GM12873 (cell line): ENCODE measurements around the gene CDC42EP3.

Source experiments
- TF ChIP-seq, protein P1 (sequence below): IDR thresholded peaks from 2 replicates; pipeline ENCODE4 v1.5.1; 2012; ENCODE audit warnings: low read depth, mild to moderate bottlenecking, moderate library complexity, low read length, control low read depth; ENCODE audit not compliant: insufficient read depth; ENCODE audit errors: missing control alignments

Gene CDC42EP3

DNA sequence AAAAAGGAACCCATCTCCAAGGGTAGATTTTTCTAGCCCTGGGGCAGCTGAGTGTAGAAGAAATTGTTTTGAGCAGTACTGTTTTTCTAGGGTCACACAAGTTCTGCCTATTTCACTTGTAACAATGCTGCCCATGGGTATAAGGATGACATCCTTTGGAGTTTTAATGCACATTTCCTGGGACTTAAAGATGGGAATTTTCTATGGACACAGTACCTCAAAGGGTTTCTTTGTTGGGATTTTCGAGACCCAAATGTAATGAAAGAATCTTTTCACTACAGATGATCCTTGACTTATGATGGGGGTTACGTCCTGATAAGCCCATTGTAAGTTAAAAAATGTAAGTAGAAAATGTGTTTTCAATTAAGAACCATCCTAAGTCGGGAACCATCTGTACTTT is 31.8 kb downstream of the CDC42EP3 start:
- TF ChIP-seq, protein P1, sequence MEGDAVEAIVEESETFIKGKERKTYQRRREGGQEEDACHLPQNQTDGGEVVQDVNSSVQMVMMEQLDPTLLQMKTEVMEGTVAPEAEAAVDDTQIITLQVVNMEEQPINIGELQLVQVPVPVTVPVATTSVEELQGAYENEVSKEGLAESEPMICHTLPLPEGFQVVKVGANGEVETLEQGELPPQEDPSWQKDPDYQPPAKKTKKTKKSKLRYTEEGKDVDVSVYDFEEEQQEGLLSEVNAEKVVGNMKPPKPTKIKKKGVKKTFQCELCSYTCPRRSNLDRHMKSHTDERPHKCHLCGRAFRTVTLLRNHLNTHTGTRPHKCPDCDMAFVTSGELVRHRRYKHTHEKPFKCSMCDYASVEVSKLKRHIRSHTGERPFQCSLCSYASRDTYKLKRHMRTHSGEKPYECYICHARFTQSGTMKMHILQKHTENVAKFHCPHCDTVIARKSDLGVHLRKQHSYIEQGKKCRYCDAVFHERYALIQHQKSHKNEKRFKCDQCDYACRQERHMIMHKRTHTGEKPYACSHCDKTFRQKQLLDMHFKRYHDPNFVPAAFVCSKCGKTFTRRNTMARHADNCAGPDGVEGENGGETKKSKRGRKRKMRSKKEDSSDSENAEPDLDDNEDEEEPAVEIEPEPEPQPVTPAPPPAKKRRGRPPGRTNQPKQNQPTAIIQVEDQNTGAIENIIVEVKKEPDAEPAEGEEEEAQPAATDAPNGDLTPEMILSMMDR = no peak

DNA sequence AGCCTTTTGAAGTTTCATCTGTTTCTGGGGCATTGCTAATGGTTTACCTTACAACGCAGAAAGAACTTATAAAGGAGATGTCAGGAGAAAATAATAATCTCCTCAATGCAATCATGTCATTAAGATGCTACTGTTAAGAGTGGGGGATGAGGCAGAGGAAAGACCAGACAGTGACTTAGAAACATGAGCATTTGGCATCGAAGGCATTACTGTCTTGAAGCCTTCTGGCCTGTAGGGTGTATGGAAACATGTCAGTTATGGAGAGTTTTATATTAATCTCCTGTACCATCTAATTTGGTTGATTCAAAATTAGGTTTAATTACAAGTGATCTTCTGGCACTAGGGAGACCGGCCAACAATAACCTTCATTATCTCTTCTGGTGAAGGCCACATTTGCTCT is 32.5 kb downstream of the CDC42EP3 start:
- TF ChIP-seq, protein P1 = no peak

DNA sequence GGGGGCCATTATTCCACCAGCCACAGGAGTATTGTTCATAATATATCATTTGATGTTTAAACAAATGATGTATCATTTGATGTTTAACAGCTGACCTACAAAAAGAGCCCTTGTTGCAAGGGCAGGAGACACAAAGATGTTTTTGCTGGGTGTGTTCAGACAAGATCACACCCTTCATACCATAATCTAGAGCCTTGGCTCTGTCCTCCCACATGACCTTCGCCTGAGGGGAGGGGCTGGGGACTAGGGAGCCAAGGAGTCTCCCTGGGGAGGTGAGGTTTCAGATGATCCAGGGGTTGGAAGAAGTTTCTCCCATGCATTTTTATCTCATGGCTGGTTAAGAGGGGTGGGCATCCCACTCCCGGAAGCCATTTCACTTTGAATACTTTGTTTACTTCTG is 33.5 kb downstream of the CDC42EP3 start:
- TF ChIP-seq, protein P1 = no peak

DNA sequence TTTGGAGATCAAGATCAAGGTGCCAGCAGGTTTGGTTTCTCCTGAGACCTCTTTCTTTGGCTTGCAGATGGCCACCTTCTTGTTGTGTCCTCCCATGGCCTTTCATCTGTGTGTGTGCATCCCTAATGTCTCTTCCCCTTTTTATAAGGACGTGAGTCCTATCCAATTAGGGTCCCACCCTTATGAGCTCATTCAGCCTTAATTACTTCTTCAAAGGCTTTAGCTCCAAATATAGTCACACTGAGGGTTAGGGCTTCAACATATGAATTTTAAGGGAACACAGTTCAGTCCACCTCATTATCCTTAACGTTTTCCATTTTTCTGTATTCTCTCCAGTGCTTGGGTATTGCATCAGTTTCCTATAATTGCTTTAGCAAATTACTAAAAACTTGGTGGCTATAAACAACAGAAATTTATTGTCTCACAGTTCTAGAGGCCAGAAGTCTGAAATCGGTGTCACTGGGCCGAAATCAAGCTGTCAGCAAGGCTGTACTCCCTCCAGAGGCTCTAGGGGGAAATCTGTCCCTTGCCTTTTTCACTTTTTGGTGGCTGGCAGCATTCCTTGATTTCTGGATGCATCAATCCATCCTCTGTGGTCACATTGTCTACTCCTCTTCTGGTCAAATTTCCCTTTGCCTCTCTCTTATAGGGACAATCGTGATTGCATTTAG is 34.1 kb downstream of the CDC42EP3 start:
- TF ChIP-seq, protein P1 = no peak

DNA sequence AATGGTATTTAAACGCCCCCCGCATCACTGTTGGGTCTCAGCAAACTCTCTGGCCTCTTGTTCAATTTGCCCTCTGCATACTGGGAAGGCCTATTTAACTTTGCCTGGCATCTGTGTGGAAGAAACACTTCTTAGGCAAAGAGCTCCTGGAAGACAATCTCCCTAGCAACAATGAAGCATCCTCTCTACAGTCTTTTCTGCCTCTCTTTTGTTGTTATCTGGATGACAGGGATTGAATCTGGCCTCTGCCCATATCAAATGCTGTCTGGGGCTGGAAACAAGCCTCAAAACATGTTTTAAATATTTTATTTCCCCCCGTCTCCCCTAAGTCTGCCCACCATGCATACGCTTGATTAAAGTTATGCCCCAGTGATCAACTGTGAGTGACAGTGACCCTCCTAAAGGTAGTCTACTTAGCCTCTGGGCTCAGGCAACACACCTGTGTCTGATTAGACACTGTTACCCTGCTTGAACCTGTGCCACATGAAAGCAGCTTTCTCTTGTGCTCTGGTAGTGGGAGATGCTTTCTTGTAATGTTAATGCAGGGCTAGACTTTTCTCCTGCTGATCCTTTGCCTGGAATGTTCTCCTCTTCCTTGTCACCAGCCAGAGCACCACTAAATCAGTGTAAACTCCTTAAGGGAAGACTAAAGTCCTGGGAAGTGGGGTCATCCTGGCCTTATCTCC is 34.9 kb downstream of the CDC42EP3 start:
- TF ChIP-seq, protein P1 = no peak

DNA sequence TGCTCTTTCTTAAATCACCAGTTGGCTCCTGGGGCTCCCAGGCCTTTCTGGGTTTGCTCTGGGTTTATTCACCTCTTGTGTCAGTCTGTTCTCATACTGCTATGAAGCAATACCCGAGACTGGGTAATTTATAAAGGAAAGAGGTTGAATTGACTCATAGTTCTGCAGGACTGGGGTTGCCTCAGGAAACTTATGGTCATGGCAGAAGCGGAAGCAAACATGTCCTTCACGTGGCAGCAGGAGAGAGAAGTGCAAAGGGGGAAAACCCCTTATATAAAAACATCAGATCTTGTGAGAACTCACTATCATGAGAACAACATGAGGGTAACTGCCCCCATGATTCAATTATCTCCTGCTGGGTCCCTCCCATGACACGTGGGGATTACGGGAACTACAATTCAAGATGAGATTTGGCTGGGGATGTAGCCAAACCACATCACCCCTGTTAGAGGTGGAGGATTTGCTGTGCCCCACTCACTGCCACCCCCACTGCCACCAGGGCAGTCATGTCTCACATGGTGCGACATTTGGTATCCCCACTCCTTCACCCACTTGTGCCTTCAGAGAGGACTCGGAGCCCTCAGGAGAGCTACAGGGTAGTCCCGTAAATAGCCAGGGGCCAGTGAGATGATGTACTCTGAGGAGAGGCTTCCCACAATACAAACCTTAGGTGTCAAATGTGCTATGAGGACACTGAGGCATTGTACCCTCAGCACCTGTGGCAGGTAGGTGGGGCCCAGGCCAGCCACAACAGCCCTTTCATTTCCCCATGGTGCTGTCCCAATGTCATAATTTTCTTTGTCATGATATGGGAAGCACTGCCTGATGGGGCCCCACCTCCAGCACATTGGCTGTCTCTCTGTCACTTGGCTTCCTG is 35.7 kb downstream of the CDC42EP3 start:
- TF ChIP-seq, protein P1 = no peak

DNA sequence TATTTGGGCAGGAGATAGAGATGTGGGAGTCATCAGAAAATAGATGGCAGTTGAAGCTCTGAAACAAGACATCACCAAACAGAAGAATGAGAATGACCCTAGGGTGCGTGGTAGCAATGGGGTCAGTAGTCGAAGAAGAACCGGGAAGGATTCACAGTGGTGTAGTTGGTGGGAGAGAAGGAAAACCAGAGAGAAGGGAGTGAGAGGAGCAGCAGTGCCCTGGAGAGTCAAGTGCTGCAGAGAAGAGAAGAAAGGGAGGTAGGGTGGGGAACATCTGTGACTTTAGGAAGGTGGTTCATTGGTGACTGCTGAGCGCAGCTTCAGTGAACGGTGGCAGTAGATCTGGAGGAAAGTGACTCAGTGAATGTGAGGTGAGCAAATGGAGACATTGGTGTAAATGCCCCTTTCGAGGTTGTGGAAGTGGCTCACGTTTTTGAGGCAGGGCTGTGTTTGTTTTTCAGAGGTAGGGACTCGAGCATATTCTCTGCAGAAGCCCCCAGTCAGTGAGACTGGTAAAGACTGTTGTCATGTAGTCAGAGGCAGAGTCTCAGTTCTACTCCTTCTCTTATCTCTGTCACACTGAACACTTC is 36.4 kb downstream of the CDC42EP3 start:
- TF ChIP-seq, protein P1 = no peak
